ENCODE results near the gene TDRD1.

DNA sequence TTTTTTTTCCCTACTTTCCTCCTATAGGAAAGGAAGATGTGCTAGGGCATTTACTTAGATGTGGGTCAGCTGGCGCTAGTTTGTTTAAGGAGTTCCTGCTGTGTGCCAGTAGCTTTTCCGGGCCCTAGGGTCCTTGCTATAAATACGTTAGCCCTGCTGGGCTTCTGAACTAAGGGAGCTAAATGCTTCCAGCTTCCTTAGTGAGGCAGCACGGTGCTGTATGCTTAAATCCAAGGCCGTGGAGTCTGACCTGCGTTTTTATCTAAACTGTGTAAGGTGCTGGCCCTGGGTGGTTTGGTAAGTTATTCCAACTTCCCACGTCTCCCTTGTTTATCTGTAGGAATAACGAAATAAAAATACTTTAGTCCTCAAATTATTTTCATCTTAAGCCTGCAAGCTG, 594 bp downstream of the TDRD1 start:
- no peak for TF ChIP-seq POLR2AphosphoS5 (IDR thresholded peaks at IDR 0.05)
- TF ChIP-seq, protein P1, sequence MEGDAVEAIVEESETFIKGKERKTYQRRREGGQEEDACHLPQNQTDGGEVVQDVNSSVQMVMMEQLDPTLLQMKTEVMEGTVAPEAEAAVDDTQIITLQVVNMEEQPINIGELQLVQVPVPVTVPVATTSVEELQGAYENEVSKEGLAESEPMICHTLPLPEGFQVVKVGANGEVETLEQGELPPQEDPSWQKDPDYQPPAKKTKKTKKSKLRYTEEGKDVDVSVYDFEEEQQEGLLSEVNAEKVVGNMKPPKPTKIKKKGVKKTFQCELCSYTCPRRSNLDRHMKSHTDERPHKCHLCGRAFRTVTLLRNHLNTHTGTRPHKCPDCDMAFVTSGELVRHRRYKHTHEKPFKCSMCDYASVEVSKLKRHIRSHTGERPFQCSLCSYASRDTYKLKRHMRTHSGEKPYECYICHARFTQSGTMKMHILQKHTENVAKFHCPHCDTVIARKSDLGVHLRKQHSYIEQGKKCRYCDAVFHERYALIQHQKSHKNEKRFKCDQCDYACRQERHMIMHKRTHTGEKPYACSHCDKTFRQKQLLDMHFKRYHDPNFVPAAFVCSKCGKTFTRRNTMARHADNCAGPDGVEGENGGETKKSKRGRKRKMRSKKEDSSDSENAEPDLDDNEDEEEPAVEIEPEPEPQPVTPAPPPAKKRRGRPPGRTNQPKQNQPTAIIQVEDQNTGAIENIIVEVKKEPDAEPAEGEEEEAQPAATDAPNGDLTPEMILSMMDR (IDR thresholded peaks at IDR 0.05) = no peak
- TF ChIP-seq POLR2A (IDR thresholded peaks at IDR 0.05) = no peak
- no peak for TF ChIP-seq EP300 (IDR thresholded peaks at IDR 0.05)
